WTC11 (cell line): ENCODE measurements around the gene BICDL1. TPM values are rescaled to one million over a fixed set of nuclear protein-coding genes. Genes with fewer than 3 reads are reported as not detected.

ENCODE experiments used
- ATAC-seq: fragments of 200-7000 bp; cut with Tn5 transposase; 2 replicates; pipeline ENCODE4 v1.10.0; 2021; ENCODE audit warnings: mild to moderate bottlenecking, moderate library complexity
- CTCF ChIA-PET: fragments of 300-600 bp; sonication (Branson Sonifier 250); formaldehyde crosslinking; loops from one replicate; lab custom pipeline; 2021; ENCODE audit warnings: antibody characterized with exemption; lab: Charles Lee
- POLR2A ChIA-PET: fragments of 350-600 bp; sonication (Branson Sonifier 250); formaldehyde crosslinking; loops from one replicate; lab custom pipeline; 2021; ENCODE audit warnings: antibody characterized with exemption; lab: Charles Lee
- DNase-seq: peaks from one replicate; pipeline ENCODE4 v3.0.0; 2021; ENCODE audit warnings: low spot score
- H3K27ac Mint-ChIP-seq: 2 replicates; pipeline ENCODE4 v1.8.0; 2021; ENCODE audit warnings: mixed read lengths
- H3K27me3 Mint-ChIP-seq: 2 replicates; pipeline ENCODE4 v1.8.0; 2021; ENCODE audit warnings: low read depth, mild to moderate bottlenecking, moderate library complexity, mixed read lengths
- H3K36me3 Mint-ChIP-seq: 2 replicates; pipeline ENCODE4 v1.8.0; 2021; ENCODE audit warnings: mixed read lengths
- H3K4me1 Mint-ChIP-seq: 2 replicates; pipeline ENCODE4 v1.8.0; 2022; ENCODE audit warnings: mixed read lengths
- H3K4me3 Mint-ChIP-seq: 2 replicates; pipeline ENCODE4 v1.8.0; 2021; ENCODE audit warnings: mild to moderate bottlenecking, moderate library complexity, mixed read lengths
- H3K9me3 Mint-ChIP-seq: 2 replicates; pipeline ENCODE4 v1.8.0; 2021; ENCODE audit warnings: mixed read lengths
- AFF4 ChIP-seq: sonication (generic); formaldehyde crosslinking; IDR thresholded peaks from 2 replicates; pipeline ENCODE4 v1.8.1; 2023; ENCODE audit warnings: mild to moderate bottlenecking, missing genetic modification reagents, borderline replicate concordance
- CTCF ChIP-seq: fragments of 200-600 bp; IDR thresholded peaks from 2 replicates; pipeline ENCODE4 v1.8.0; 2022; ENCODE audit warnings: antibody characterized with exemption
- ERG ChIP-seq: fragments of 250-450 bp; sonication (Bioruptor Pico); IDR thresholded peaks from 2 replicates; pipeline ENCODE4 v1.8.0; 2021; ENCODE audit warnings: mild to moderate bottlenecking
- ESRRA ChIP-seq: sonication (generic); formaldehyde crosslinking; IDR thresholded peaks from 2 replicates; pipeline ENCODE4 v1.8.1; 2022; ENCODE audit warnings: mild to moderate bottlenecking, missing genetic modification reagents, borderline replicate concordance
- NR1H2 ChIP-seq: sonication (generic); formaldehyde crosslinking; IDR thresholded peaks from 2 replicates; pipeline ENCODE4 v1.9.0; 2021; ENCODE audit warnings: mild to moderate bottlenecking, moderate library complexity, missing genetic modification reagents
- RELA ChIP-seq: sonication (generic); formaldehyde crosslinking; IDR thresholded peaks from 2 replicates; pipeline ENCODE4 v1.8.1; 2022; ENCODE audit warnings: missing genetic modification reagents, mild to moderate bottlenecking, borderline replicate concordance
- SMAD4 ChIP-seq: sonication (generic); formaldehyde crosslinking; IDR thresholded peaks from 2 replicates; pipeline ENCODE4 v1.8.0; 2022; ENCODE audit warnings: mild to moderate bottlenecking, missing genetic modification reagents
- STAT6 ChIP-seq: sonication (generic); formaldehyde crosslinking; conservative IDR thresholded peaks from 2 replicates; pipeline ENCODE4 v1.8.1; 2023; ENCODE audit warnings: mild to moderate bottlenecking, low read depth, missing genetic modification reagents, moderate library complexity
- TCF7 ChIP-seq: sonication (generic); formaldehyde crosslinking; IDR thresholded peaks from 2 replicates; pipeline ENCODE4 v1.8.0; 2022; ENCODE audit warnings: mild to moderate bottlenecking, low read depth, missing genetic modification reagents, moderate library complexity
- USF2 ChIP-seq: sonication (generic); formaldehyde crosslinking; IDR thresholded peaks from 2 replicates; pipeline ENCODE4 v1.8.1; 2023; ENCODE audit warnings: mild to moderate bottlenecking, missing genetic modification reagents, moderate library complexity
- ZBTB43 ChIP-seq: sonication (generic); formaldehyde crosslinking; IDR thresholded peaks from 2 replicates; pipeline ENCODE4 v1.8.1; 2023; ENCODE audit warnings: mild to moderate bottlenecking, missing genetic modification reagents
- ZMAT4 ChIP-seq: fragments of 250-450 bp; sonication (Bioruptor Pico); IDR thresholded peaks from 2 replicates; pipeline ENCODE4 v1.9.0; 2021; ENCODE audit warnings: mild to moderate bottlenecking
- ZNF121 ChIP-seq: sonication (generic); formaldehyde crosslinking; IDR thresholded peaks from 2 replicates; pipeline ENCODE4 v1.8.0; 2023; ENCODE audit warnings: missing genetic modification reagents
- ZNF281 ChIP-seq: sonication (generic); formaldehyde crosslinking; IDR thresholded peaks from 2 replicates; pipeline ENCODE4 v1.8.0; 2023; ENCODE audit warnings: mild to moderate bottlenecking, missing genetic modification reagents
- ZNF396 ChIP-seq: fragments of 250-450 bp; sonication (Bioruptor Pico); IDR thresholded peaks from 2 replicates; pipeline ENCODE4 v1.8.0; 2021; ENCODE audit warnings: mild to moderate bottlenecking, moderate library complexity, borderline replicate concordance
- ZNF671 ChIP-seq: fragments of 250-450 bp; sonication (Bioruptor Pico); IDR thresholded peaks from 2 replicates; pipeline ENCODE4 v1.8.0; 2021; ENCODE audit warnings: mild to moderate bottlenecking
- total RNA-seq: library from RNA; stranded (reverse); gene quantifications from 3 replicates; pipeline ENCODE4 v1.2.3, GENCODE V29; 2021
- TF ChIP-seq, protein P1 (sequence below): sonication (generic); formaldehyde crosslinking; IDR thresholded peaks from 2 replicates; pipeline ENCODE4 v1.8.1; 2022; ENCODE audit warnings: low read depth, missing genetic modification reagents, borderline replicate concordance
- TF ChIP-seq, protein P2 (sequence below): sonication (generic); formaldehyde crosslinking; IDR thresholded peaks from 2 replicates; pipeline ENCODE4 v1.8.0; 2022; ENCODE audit warnings: mild to moderate bottlenecking, missing genetic modification reagents

BICDL1 gene
- total RNA-seq, 1 experiment from 2014 or later, result 23.1 TPM

- no peaks in the 10 kb centered on the region for H3K9me3 Mint-ChIP-seq
- H3K4me3 Mint-ChIP-seq, result no peak overlapping the region
- TF ChIP-seq AFF4 (CRISPR knock-in tag) (no peak), TCF7 (no peak), ZMAT4 (CRISPR knock-in tag) (no peak), ZNF121 (CRISPR knock-in tag) (no peak), ZBTB43 (CRISPR knock-in tag) (no peak), ERG (CRISPR knock-in tag) (no peak), ZNF671 (CRISPR knock-in tag) (no peak), SMAD4 (CRISPR knock-in tag) (no peak), NR1H2 (CRISPR knock-in tag) (no peak), ZNF281 (CRISPR knock-in tag) (no peak), ESRRA (CRISPR knock-in tag) (no peak), STAT6 (no peak), RELA (CRISPR knock-in tag) (no peak), USF2 (CRISPR knock-in tag) (no peak), CTCF (no peak), ZNF396 (no peak)
- TF ChIP-seq, protein P1, sequence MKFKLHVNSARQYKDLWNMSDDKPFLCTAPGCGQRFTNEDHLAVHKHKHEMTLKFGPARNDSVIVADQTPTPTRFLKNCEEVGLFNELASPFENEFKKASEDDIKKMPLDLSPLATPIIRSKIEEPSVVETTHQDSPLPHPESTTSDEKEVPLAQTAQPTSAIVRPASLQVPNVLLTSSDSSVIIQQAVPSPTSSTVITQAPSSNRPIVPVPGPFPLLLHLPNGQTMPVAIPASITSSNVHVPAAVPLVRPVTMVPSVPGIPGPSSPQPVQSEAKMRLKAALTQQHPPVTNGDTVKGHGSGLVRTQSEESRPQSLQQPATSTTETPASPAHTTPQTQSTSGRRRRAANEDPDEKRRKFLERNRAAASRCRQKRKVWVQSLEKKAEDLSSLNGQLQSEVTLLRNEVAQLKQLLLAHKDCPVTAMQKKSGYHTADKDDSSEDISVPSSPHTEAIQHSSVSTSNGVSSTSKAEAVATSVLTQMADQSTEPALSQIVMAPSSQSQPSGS (CRISPR knock-in tag), result no peak
- TF ChIP-seq, protein P2, sequence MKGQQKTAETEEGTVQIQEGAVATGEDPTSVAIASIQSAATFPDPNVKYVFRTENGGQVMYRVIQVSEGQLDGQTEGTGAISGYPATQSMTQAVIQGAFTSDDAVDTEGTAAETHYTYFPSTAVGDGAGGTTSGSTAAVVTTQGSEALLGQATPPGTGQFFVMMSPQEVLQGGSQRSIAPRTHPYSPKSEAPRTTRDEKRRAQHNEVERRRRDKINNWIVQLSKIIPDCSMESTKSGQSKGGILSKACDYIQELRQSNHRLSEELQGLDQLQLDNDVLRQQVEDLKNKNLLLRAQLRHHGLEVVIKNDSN (CRISPR knock-in tag), result no peak
- no peak overlapping the region for H3K27ac Mint-ChIP-seq
- no peaks in the 10 kb centered on the region for H3K27me3 Mint-ChIP-seq
- ChIA-PET POLR2A (no interaction called here), CTCF (interaction anchor here (1.5 to 2.4 kb wide), 2 partner anchors 10 to 188 kb away, joined by 3 to 9 read pairs; partner anchors contain the start of gene PXN)
- DNase-seq, result no peak
- 0 out of 2 replicates have a peak, but pooled peaks cover 6% of the 10 kb centered on the region for H3K4me1 Mint-ChIP-seq
- peaks cover 8% of the 10 kb centered on the region for H3K36me3 Mint-ChIP-seq
- no peak for ATAC-seq
Observed at GRCh38 chr12:120077260-120077659, 88.2 kb downstream of the BICDL1 start.
